ENCODE data around the gene DIP2C.
A peak's percentile ranks its signal among the peaks of the same experiment; 100 is the strongest.
"Not testable (repeated sequence)": the region's sequence is repeated elsewhere in the genome, so short reads cannot be mapped to it uniquely, and the experiment has no call there.

Gene DIP2C

DNA sequence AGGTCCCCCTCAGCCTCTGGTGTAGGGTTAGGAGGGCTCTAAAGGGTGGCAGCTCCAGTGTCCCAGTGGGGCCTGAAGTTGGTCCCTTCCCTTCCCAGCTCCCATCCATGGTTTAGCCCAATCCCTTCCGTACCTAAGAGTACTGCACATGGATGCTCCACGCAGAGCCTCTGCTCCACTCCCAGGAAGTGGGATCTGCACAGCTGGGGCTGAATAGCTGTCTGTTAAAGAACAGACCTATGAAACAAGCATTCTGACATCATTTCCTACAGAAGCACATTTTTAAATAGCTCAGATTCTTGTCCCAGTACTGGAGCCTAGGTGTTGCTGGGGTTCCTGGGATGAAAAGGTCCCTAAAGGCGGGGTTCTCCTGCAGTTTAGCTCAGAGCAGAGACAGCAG lies 418.3 kb downstream of the DIP2C start:
- no peak for DNase-seq (ENCODE audit: low spot score)

DNA sequence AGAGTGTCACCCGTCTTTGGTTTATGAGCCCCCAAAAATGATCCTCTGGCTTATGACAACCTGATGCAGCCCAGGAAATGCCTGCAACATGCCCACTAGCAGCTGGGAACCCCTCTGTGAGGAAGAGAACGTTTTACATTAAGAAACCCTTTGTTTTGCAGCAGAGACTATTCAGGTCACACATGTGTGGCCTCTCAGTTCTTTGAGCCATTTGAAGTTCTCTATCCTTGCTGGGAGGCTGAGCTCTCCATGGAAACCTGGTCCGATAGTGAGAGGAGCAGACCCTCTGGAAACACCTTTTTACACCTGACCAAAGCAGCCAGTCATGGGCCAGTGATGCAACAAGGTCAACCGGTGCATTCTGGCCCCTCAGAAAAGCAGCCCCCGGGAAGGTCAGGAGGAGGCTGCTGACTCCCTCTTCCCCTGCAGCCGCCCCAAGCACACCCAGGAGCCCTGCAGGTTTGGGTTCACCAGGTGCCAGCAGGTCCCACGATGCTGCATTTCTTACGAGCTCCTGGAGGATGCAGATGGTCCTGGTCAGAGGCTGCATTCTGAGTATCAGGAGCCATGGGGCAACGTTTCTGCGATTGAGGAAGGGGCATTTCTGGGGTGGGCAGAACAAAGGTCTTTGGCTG lies 419.9 kb downstream of the DIP2C start:
- DNase-seq (ENCODE audit: low spot score): no peak

DNA sequence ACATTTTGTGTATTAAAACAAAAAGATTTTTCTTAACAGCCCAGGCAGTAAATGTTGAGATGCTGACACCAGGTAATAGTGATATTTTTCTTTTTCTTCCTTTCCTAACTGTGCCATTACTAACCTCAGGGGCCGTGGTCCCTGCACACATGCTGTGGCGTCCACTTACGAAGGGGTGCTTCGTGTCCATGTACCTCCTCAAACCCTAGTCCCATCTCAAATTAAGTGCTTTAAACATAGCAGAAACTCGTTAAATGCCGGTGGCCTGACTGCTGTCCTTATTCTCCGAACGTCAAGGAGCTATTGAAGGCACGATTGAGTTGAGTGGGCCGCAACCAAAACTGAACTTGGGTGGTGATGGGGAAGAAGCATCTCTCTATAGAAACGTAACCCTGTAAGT lies 421.8 kb downstream of the DIP2C start:
- no peak for DNase-seq (ENCODE audit: low spot score)

DNA sequence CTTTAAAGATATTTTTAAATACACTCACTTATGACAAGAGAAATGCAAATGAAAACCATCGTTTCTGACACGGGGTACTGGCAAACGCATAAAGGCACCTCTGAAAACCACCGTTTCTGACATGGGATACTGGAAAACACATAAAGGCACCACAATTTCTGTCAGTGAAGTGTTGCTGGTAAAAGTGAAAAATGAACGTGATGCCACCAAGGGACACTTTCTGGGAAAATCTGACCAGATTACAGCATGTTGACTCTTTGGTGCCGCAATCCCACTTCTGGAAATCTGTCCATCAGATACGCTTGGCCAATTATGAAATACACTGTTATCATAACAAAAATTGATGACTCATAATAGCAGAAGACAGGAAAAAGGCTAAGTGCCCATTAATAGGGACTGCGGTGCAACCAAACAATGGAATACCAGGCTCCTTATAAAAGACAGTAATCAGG lies 422.5 kb downstream of the DIP2C start:
- no peak for DNase-seq (ENCODE audit: low spot score)

DNA sequence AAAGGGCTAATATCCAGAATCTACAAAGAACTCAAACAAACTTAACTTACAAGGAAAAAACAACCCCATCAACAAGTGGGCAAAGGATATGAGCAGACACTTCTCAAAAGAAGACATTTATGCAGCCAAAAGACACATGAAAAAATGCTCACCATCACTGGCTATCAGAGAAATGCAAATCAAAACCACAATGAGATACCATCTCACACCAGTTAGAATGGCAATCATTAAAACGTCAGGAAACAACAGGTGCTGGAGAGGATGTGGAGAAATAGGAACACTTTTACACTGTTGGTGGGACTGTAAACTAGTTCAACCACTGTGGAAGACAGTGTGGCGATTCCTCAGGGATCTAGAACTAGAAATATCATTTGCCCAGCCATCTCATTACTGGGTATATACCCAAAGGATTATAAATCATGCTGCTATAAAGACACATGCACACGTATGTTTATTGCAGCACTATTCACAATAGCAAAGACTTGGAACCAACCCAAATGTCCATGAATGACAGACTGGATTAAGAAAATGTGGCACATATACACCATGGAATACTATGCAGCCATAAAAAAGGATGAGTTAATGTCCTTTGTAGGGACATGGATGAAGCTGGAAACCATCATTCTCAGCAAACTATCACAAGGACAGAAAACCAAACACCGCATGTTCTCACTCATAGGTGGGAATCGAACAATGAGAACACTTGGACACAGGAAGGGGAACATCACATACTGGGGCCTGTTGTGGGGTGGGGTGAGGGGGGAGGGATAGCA lies 423.5 kb downstream of the DIP2C start:
- not testable (repeated sequence) for DNase-seq (ENCODE audit: low spot score)

DNA sequence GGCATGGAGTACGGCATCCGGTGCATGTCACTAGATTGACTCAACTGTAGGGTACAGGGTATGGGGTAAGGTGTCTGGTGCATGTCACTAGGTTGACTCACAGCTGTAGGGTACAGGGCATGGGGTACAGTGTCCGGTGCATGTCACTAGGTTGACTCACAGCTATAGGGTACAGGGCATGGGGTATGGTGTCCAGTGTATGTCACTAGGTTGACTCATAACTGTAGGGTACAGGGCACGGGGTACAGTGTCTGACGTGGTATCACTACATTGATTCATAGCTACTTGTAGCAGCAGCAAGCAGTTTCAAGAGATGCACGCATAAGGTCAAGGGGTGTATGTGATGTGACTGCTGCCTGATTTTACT lies 424.4 kb downstream of the DIP2C start:
- DNase-seq (ENCODE audit: low spot score): not testable (repeated sequence)

DNA sequence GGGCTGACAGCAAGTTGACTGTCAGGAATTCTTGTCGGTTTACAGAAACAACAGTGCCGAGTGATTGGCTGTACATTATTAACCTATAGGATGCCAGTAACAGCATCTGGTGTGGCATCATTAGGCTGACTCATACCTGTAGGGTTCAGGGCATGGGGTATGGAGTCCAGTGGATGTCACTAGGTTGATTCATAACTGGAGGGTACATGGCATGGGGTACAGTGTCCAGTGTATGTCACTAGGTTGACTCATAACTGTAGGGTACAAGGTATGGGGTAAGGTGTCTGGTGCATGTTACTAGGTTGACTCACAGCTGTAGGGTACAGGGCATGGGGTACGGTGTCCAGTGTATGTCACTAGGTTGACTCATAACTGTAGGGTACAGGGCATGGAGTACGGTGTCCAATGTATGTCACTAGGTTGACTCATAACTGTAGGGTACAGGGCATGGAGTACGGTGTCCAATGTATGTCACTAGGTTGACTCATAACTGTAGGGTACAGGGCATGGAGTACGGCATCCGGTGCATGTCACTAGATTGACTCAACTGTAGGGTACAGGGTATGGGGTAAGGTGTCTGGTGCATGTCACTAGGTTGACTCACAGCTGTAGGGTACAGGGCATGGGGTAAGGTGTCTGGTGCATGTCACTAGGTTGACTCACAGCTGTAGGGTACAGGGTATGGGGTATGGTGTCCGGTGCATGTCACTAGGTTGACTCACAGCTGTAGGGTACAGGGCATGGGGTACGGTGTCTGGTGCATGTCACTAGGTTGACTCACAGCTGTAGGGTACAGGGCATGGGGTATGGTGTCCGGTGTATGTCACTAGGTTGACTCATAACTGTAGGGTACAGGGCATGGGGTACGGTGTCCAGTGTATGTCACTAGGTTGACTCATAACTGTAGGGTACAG lies 425.1 kb downstream of the DIP2C start:
- DNase-seq (ENCODE audit: low spot score): peak; percentile 12

DNA sequence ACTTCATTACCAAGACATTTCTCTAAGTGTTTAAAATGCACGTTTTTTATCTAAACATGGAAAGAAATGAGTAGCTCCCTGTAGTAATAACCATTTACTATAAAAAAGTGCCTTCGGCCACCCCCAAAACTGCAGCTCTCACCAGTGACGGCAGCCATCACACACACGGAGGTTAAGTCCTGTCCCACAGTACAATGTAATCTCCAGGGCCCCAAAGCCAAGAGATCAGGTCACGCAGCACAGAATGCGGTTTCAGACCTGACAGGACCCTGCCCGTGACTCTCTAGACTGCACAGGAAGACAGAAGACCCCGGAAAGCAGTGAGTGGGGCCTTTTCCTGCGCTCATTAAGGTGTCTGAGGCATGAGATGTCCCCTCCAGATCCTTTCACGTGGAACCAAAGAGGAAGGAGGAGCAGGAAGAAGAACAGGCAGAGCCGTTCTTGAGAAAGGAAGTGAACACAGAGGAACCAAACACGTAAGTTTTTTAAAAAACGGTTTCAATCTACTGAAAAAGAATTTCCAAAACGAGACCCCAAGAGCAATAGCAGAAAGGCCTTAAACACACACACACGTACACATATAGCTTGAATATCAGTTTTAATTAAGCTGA lies 428.5 kb downstream of the DIP2C start:
- no peak for DNase-seq (ENCODE audit: low spot score)

DNA sequence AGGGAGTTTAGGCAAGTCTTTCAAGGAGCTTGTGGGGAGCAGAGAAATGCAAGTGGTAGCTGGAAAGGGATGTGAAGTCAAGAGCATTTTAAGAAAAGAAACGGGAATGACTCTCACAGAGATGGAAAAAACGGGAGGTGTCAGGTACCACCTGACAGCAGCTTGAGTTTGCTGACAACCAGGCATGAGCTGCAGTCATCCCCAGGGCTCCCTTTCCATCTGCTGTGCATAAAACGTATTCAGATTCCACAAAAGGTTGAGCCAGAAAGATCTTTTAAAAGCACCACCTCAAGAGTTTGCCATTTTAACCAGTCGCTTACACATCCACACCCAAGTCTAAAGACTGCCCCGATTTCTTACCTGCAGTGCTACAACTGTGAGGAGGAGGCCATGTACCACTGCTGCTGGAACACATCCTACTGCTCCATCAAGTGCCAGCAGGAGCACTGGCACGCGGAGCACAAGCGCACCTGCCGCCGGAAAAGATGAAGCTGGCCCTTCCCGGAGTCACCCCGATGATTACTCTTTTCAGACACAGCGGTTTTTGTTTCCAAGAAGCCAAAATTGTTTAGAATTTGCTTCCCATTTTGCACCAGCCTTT lies 437.4 kb downstream of the DIP2C start:
- no peak for DNase-seq (ENCODE audit: low spot score)

DNA sequence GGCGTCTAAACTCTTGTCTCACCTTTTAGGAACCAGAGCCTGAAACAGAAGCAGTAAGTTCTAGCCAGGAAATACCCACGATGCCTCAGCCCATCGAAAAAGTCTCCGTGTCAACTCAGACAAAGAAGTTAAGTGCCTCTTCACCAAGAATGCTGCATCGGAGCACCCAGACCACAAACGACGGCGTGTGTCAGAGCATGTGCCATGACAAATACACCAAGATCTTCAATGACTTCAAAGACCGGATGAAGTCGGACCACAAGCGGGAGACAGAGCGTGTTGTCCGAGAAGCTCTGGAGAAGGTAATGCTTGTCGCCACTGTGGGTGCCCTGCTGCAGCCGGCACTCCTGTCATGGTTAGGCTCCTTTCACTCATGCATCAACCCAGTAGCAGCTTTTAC lies 441.2 kb downstream of the DIP2C start:
- no peak for DNase-seq (ENCODE audit: low spot score)

DNA sequence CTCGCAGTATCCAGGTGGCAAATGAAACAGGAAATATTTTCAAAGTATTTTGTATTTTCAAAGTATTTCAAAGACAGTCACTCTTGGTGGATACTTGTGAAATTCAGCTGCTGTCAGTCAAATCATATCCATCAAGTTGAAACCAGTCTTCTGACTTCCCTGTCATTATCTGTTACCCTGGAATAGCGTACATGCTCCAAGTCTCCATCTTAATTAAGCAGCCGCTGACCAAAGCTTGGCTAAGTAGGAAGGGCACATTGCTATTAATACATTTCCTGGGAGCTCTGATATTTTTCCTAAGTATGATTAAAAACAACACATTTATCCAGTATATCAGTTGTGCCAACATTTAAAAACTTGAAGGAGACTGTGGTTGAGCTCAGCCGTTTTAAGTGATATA lies 442.0 kb downstream of the DIP2C start:
- DNase-seq (ENCODE audit: low spot score): no peak

DNA sequence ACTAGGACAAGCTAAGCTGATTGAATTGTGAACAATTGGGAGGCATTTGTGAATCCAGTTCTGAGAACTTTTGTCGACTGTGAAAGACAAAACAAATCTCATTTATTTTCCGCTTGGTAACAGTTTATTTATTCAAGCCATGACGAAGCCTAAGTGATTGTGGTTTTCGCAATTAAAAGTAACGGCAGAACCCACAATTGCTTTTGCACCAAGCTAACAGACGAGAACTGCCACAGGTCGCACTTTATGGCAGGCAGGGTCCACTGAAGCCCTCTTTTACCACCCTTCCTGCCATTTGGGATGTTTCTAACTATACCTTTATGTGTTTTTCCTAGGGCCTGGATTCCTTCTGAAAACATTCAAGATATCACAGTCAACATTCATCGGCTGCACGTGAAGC lies 443.0 kb downstream of the DIP2C start:
- no peak for DNase-seq (ENCODE audit: low spot score)

DNA sequence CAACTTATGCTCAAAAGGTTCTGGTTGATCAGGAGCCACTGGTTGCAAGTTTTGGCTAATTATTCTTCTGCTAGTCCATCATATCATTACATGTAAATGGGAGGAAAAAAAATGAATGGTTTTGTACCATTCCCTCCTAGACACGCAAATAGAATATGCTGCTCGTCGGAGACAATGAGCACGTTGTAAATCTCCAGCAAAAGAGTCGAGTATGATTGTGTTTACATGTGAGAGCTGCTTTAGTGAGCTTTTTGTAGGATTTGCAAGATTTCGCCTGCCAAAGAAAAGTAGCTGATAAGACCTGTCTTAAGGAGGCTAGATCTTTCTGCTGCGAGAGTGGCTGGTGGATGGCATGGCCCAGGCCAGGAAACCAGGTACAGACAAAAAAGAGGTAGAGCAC lies 445.2 kb downstream of the DIP2C start:
- no peak for DNase-seq (ENCODE audit: low spot score)

DNA sequence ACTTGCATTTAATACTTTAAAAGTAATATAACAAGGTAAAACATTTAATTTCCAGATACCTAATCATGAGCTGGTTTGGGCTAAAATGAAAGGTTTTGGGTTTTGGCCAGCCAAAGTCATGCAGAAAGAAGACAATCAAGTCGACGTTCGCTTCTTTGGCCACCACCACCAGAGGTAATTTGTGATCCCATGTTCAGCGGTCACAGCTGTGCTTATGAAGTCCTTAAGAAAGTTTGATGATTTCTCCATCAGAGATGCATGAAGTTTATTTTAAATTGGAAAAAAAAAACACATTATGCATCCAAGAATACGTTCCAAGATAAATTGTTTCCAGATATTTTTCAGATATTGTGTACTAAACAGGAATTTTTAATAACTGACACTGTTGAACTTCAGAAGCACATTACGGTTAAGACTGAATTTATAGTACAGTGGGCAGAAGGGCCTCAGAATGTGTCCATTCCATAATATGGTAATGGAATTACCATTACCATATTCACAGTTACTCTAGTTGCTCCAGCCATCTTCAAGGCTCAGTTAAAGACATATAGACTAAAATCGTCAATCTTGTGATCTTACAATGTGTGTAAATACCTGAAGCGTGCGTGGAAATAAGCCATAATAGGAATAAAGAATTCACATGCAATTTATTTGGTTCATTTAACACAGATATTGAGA lies 447.4 kb downstream of the DIP2C start:
- no peak for DNase-seq (ENCODE audit: low spot score)

DNA sequence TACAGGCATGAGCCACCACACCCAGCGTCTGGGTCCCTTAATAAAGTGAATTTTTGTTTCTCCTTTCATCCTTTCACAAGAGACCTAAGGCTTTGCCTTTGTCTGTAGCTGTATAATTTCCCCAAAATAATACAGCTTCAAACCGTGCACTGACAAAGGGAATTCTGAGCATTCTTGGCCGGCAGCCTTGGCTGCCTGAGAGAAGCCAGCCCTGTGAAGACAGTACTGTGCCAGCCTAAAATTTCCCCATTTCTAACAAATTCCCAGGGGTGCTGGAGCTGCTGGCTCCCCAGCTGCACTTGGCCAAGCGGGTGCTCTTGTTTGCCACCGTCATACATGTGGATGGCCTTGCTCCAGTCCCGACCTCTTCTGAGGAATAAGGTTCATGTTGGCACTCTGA lies 448.0 kb downstream of the DIP2C start:
- no peak for DNase-seq (ENCODE audit: low spot score)

DNA sequence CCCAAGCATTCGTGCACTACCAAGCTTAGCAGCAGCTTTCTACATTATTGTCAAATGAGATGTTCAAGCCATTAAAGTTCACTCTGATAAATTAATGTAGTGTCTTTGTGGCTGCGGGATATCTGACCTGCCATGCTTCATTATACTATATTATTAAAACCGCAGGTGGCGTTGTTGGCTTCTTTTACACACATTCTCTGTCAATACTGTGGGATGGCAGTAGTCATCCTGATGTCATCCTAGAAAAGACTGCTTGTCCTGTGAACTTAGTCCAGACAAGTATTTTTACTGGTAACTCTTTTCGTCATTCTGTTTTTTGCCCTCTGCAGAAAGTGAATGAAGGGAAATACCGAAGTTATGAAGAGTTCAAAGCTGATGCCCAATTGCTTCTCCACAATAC lies 450.4 kb downstream of the DIP2C start:
- DNase-seq (ENCODE audit: low spot score): no peak

DNA sequence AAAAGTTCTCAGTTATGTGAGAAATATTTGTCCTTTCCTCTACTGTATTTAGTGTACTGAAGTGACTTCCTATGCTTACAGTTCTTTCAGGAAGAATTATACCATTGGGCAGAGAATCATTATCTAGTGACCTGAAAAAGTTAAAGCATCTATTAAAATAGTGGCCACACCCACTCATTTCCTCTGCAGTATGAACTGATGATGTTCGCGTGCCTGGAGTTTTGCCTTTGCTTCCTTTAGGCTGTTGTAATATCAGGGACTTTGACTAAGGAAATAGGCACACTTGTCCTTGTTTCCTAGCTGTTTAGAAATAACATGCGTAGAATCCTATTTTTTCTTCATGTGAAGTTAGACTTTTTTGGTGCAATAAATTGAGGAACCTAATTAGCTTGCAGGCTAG lies 453.6 kb downstream of the DIP2C start:
- DNase-seq (ENCODE audit: low spot score): no peak

DNA sequence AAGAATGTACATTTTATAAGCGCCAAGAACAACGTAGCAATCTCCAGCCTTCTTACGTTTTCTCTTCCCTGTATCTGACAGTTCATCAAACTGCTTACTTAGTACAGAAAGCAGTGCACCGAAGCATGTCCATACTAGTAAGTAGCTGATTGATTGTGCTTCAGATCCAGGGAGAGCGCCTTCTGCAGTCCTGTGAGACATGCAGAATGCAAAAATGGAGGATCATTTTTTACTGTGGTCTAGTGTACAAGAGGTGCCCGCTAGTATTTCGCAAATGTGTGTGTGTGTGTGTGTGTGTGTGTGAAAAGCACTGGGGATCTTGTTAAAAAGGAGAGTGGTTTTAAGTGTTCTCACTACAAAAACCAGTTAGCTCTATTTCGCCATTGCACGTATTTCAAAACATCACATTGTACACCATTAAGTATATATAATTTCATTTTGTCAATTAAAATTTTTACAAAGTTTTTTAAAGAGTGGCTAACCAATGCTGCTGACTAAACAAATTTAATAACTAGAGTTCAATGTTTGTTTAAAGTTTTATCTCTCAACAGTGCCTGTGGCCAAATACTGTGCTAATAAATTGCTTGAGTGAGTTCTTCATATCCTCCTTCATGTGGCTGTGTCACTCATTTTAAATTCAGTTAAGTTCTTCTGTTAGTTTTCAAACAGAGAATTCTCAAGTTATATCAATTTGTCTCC lies 454.6 kb downstream of the DIP2C start:
- no peak for DNase-seq (ENCODE audit: low spot score)

DNA sequence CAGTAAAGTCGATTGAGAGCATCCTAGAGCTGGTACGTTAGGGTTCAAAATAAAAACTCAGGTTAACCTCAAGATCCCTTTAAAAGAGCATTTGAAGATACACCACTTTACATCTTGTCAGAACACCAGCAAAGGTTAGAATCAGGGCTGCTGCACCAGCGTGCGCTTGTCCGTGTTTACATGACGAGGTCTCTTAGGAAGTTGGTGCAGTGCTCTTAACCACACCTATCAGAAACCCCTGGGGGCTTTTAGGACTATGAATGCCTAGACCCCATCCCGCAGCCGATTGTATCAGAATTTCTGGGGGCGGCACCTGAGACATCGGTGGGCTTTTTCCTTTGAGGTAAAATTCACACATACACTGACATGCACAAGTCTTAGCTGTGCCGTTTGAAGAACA lies 456.6 kb downstream of the DIP2C start:
- no peak for DNase-seq (ENCODE audit: low spot score)

DNA sequence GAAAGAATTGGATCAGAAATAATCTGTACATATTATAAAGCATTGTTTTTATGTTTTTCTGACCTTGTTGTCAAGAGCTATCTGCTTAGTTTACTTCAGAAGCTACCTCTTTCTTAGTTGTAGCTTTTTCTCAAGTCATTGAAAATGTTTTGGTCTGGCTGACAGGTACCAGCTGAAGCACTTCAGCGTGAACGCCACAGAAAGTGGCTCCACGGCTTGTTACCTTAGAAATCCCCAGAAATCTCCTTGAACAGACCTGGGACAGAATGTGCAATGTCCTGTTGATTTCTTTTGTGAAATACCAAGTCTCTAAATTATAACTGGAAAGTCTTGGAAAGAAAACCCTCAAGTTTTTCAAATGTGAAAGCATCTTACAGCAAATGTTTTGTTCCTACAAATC lies 457.4 kb downstream of the DIP2C start:
- no peak for DNase-seq (ENCODE audit: low spot score)

DNA sequence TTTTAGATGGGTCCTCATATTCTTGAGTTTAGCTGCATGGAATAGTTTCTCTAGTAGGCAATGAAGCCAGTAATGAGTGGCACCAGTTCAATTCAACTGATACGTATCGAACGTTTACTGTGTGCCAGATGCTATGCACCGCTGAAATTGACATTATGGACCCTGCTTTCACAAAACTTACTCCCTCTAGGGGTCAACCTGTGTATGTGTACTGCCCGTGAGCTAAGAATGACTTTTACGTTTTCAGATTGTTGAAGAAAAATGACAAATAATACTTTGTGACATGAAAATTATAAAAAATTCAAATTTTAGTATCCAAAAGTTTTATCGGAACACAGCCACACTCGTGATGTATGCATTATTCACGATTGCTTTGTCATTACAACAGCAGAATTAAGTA lies 458.7 kb downstream of the DIP2C start:
- DNase-seq (ENCODE audit: low spot score): no peak
